ENCODE data around the gene IL17F. TPM values are rescaled to one million over a fixed set of nuclear protein-coding genes. Genes with fewer than 3 reads are reported as not detected.

IL17F gene
- total and polyA plus RNA-seq, 2 of the 8 experiments (the other 6 are each of a cell fraction or from before 2014, with no cell fraction given): 0.08 TPM; not detected in 1

- Histone ChIP-seq H3K27ac (ENCODE audit: low read depth, low read length) (no peak overlapping the region), H3K9ac (replicated peaks in 1 of 4; ENCODE audit: extremely low read depth in 1 of 4, low read depth in 3 of 4, low read length in 3 of 4) (peak overlapping the region in 3 of 4 experiments; percentile 0 to 89 (median 9); a peak in 2 of 7 replicates)
Measured at GRCh38 chr6:52285177-52286068, 41.1 kb upstream of the IL17F start.

More at GRCh38 chr6:52285177-52286068, 41.1 kb upstream of the IL17F start:
- peak overlapping the region; percentile 57 for H4K5ac ChIP-seq (ENCODE audit: insufficient read length, low read depth, low read length)
- no peak overlapping the region for H2BK5ac ChIP-seq (ENCODE audit: low read depth, low read length)
- peak overlapping the region; percentile 67 to 74 for H3K4me2 ChIP-seq (ENCODE audit: insufficient read depth in 1 of 2, low read depth in 2 of 2, low read length in 2 of 2)
- no peak overlapping the region for H2BK20ac ChIP-seq (ENCODE audit: low read length)
- H3K14ac ChIP-seq (ENCODE audit: insufficient read length): no peak overlapping the region
- H2AFZ ChIP-seq (ENCODE audit: low read length): peak overlapping the region; percentile 57; the same call in 1 of the 2 replicates
- no peaks in the 10 kb centered on the region for H3K23me2 ChIP-seq (ENCODE audit: low read depth, low read length)
- no peak overlapping the region for H3K18ac ChIP-seq (ENCODE audit: extremely low read depth, low read length)
- H3K4me1 ChIP-seq (replicated peaks in 1 of 4; ENCODE audit: control insufficient read depth in 3 of 4, insufficient read depth in 4 of 4, low read length in 3 of 4): peaks cover 0 to 5% (median 2%) of the 10 kb centered on the region in 4 experiments; a peak in 4 of 7 replicates
- H2AK5ac ChIP-seq (ENCODE audit: low read depth, low read length): no peak overlapping the region
- no peak for FAIRE-seq
- no peak overlapping the region for H3K56ac ChIP-seq (replicated peaks; ENCODE audit: insufficient read length, low read depth, low read length)
- H3K79me2 ChIP-seq (ENCODE audit: control insufficient read depth in 1 of 2, insufficient read depth in 2 of 2, low read length in 2 of 2): peaks cover 9 to 38% of the 10 kb centered on the region in 2 experiments
- no peaks in the 10 kb centered on the region for H3K9me3 ChIP-seq (ENCODE audit: insufficient read depth in 2 of 2, low read depth in 1 of 2, low read length in 1 of 2)
- H3K36me3 ChIP-seq (ENCODE audit: control insufficient read depth in 2 of 4, insufficient read depth in 4 of 4, low read length in 3 of 4): peaks cover 18 to 29% (median 25%) of the 10 kb centered on the region in 4 experiments
- no peak overlapping the region for H2BK12ac ChIP-seq (ENCODE audit: low read depth, low read length)
- no peak overlapping the region for H3K23ac ChIP-seq (ENCODE audit: insufficient read length)
- H2BK120ac ChIP-seq (replicated peaks; ENCODE audit: low read depth, low read length): no peak overlapping the region
- TF ChIP-seq CBX5 (IDR thresholded peaks at IDR 0.05; ENCODE audit: low read depth, low read length) (no peak), ATF2 (IDR thresholded peaks at IDR 0.05; ENCODE audit: low read length) (no peak), CEBPB (IDR thresholded peaks at IDR 0.05; ENCODE audit: low read depth, low read length) (no peak), RAD21 (IDR thresholded peaks at IDR 0.05 in 1 of 2, conservative IDR thresholded peaks at IDR 0.05 in 1 of 2; ENCODE audit: low read depth in 2 of 2, low read length in 2 of 2) (no peak), TEAD4 (IDR thresholded peaks at IDR 0.05; ENCODE audit: low read depth, low read length) (no peak), CREB1 (IDR thresholded peaks at IDR 0.05) (no peak), TAF1 (IDR thresholded peaks at IDR 0.05; ENCODE audit: low read depth, low read length) (no peak)
- H4K8ac ChIP-seq (ENCODE audit: extremely low read depth, insufficient read depth, low read length): no peak overlapping the region
- CTCF ChIA-PET (ENCODE audit: partially characterized antibody): interaction anchor here (0.8 to 12.5 kb wide), 27 partner anchors 9 to 377 kb away, joined by 3 to 175 read pairs (median 6); no protein-coding TSS in a partner anchor
- POLR2A ChIA-PET (ENCODE audit: partially characterized antibody): interaction anchor here (0.6 to 6.0 kb wide), 29 partner anchors 8 to 386 kb away, joined by 3 to 87 read pairs (median 3); partner anchors contain the start of genes EFHC1 and PAQR8
- no peak overlapping the region for H4K91ac ChIP-seq (replicated peaks; ENCODE audit: insufficient read length, low read length)
- no peak overlapping the region for H3K4ac ChIP-seq (replicated peaks; ENCODE audit: insufficient read length, low read depth, low read length)
- peaks cover 6% of the 10 kb centered on the region; the same call in 1 of the 2 replicates for H3K79me1 ChIP-seq (ENCODE audit: low read depth, low read length)
- DNase-seq (ENCODE audit: low read depth in 1 of 2, low spot score in 2 of 2): no peak
- H2BK15ac ChIP-seq (ENCODE audit: low read length): no peak overlapping the region
- peaks cover 4 to 9% of the 10 kb centered on the region in 2 experiments for H4K20me1 ChIP-seq (replicated peaks in 1 of 2; ENCODE audit: control insufficient read depth in 1 of 2, insufficient read depth in 2 of 2, low read length in 2 of 2)
- H3K27me3 ChIP-seq (replicated peaks in 1 of 4; ENCODE audit: control insufficient read depth in 3 of 4, extremely low read depth in 1 of 4, insufficient read depth in 3 of 4, low read length in 3 of 4): no peaks in the 10 kb centered on the region
- 36% methylated on average over 12 of the region's 12 CpGs; no CpG with 5 or more reads in 1 of the 2 experiments for WGBS, 2 experiments (ENCODE audit: extremely low coverage in 1 of 2, insufficient coverage in 1 of 2, insufficient read length in 1 of 2, insufficient replicate concordance in 2 of 2, low coverage in 1 of 2, low lambda C conversion rate in 2 of 2, missing lambda C conversion rate in 1 of 2)
- H3K4me3 ChIP-seq (ENCODE audit: extremely low read depth in 1 of 4, insufficient read depth in 2 of 4, low read depth in 3 of 4, low read length in 4 of 4): peak overlapping the region; percentile 42 to 98 (median 58)
